Measurements from ENCODE around the gene SLC8A3. TPM values are rescaled to one million over a fixed set of nuclear protein-coding genes. Genes with fewer than 3 reads are reported as not detected.
A peak's percentile ranks its signal among the peaks of the same experiment; 100 is the strongest.
"Not testable (repeated sequence)": the region's sequence is repeated elsewhere in the genome, so short reads cannot be mapped to it uniquely, and the experiment has no call there.

SLC8A3 gene
- 0.12 TPM for total RNA-seq
- long read RNA-seq: 0 reads

GRCh38 chr14:70188659-70189455 is at the start of gene SLC8A3:
TSS of gene SLC8A3 (minus strand) at chr14:70188951. CDS start at chr14:70168422, 20,529 bp downstream.
- intact Hi-C loops (cut with micrococcal nuclease): no loop called here
- DNase-seq (peak; percentile 33), ATAC-seq (peak; percentile 28)

- intact Hi-C loops (cut with micrococcal nuclease): no loop called here
- DNase-seq (no peak), ATAC-seq (no peak)
Observed at GRCh38 chr14:70237710-70238109, 49.0 kb upstream of the SLC8A3 start.

- intact Hi-C loops (cut with micrococcal nuclease): no loop called here
- DNase-seq (no peak), ATAC-seq (no peak)
Observed at GRCh38 chr14:70234066-70234950, 45.6 kb upstream of the SLC8A3 start.

- intact Hi-C loops (cut with micrococcal nuclease); DNase-seq; ATAC-seq: not testable (repeated sequence)
Observed at GRCh38 chr14:70231756-70232544, 43.2 kb upstream of the SLC8A3 start.

- DNase-seq; ATAC-seq; intact Hi-C loops (cut with micrococcal nuclease): not testable (repeated sequence)
Observed at GRCh38 chr14:70229877-70230640, 41.3 kb upstream of the SLC8A3 start.

- DNase-seq (no peak), ATAC-seq (no peak)
- intact Hi-C loops (cut with micrococcal nuclease): no loop called here
Observed at GRCh38 chr14:70213721-70214282, 25.1 kb upstream of the SLC8A3 start.

- intact Hi-C loops (cut with micrococcal nuclease): no loop called here
- ATAC-seq: no peak
- no peak for DNase-seq
Observed at GRCh38 chr14:70212752-70213151, 24.0 kb upstream of the SLC8A3 start.

- DNase-seq (no peak), ATAC-seq (no peak)
- intact Hi-C loops (cut with micrococcal nuclease): no loop called here
Observed at GRCh38 chr14:70208380-70208779, 19.6 kb upstream of the SLC8A3 start.

- no peak for ATAC-seq
- no peak for DNase-seq
- intact Hi-C loops (cut with micrococcal nuclease): no loop called here
Observed at GRCh38 chr14:70203686-70204085, 14.9 kb upstream of the SLC8A3 start.

GRCh38 chr14:70201994-70202393 is 13.2 kb upstream of the SLC8A3 start:
- DNase-seq (no peak), ATAC-seq (no peak)
- intact Hi-C loops (cut with micrococcal nuclease): no loop called here

- intact Hi-C loops (cut with micrococcal nuclease): no loop called here
- no peak for DNase-seq
- ATAC-seq: no peak
Observed at GRCh38 chr14:70193396-70193795, 4.6 kb upstream of the SLC8A3 start.

- no peak for ATAC-seq
- intact Hi-C loops (cut with micrococcal nuclease): no loop called here
Observed at GRCh38 chr14:70192915-70193314, 4.2 kb upstream of the SLC8A3 start.

GRCh38 chr14:70190156-70190555 is 1.4 kb upstream of the SLC8A3 start:
- ATAC-seq: no peak
- intact Hi-C loops (cut with micrococcal nuclease): no loop called here
- no peak for DNase-seq

More at GRCh38 chr14:70192915-70193314, 4.2 kb upstream of the SLC8A3 start:
- no peak for DNase-seq

- DNase-seq: no peak
- intact Hi-C loops (cut with micrococcal nuclease): no loop called here
- no peak for ATAC-seq
Observed at GRCh38 chr14:70189456-70190077, 816 bp upstream of the SLC8A3 start.

- no peak for ATAC-seq
- intact Hi-C loops (cut with micrococcal nuclease): no loop called here
- no peak for DNase-seq
Observed at GRCh38 chr14:70188322-70188658, 461 bp downstream of the SLC8A3 start.

- intact Hi-C loops (cut with micrococcal nuclease): no loop called here
- DNase-seq (no peak), ATAC-seq (no peak)
Observed at GRCh38 chr14:70186900-70187451, 1.8 kb downstream of the SLC8A3 start.

- intact Hi-C loops (cut with micrococcal nuclease): no loop called here
- no peak for ATAC-seq
- no peak for DNase-seq
Observed at GRCh38 chr14:70183991-70184390, 4.8 kb downstream of the SLC8A3 start.

- DNase-seq (no peak), ATAC-seq (no peak)
- intact Hi-C loops (cut with micrococcal nuclease): no loop called here
Observed at GRCh38 chr14:70181276-70181675, 7.5 kb downstream of the SLC8A3 start.

Data from left ventricle myocardium superior (tissue), 1 donor.